GM23338 (cell line): ENCODE data around the gene RAB12.

Experiments
- CREB1 ChIP-seq: fragments of 250-450 bp; sonication (Bioruptor Pico); IDR thresholded peaks from 2 replicates; pipeline ENCODE4 v1.5.0; 2020; ENCODE audit warnings: low read depth, mild to moderate bottlenecking, moderate library complexity
- EZH2 ChIP-seq: fragments of 200-600 bp; sonication (generic); IDR thresholded peaks from one replicate; pipeline ENCODE4 v1.8.0; 2017; ENCODE audit warnings: antibody characterized with exemption, mild to moderate bottlenecking, low read depth; ENCODE audit not compliant: unreplicated experiment
- EZH2phosphoT487 ChIP-seq: fragments of 200-600 bp; sonication (generic); IDR thresholded peaks from one replicate; pipeline ENCODE4 v1.8.1; 2018; ENCODE audit warnings: antibody characterized with exemption; ENCODE audit not compliant: unreplicated experiment
- JUNB ChIP-seq: IDR thresholded peaks from one replicate; pipeline ENCODE4 v1.6.1; 2016; ENCODE audit warnings: antibody characterized with exemption; ENCODE audit not compliant: unreplicated experiment
- NANOG ChIP-seq: IDR thresholded peaks from 2 replicates; pipeline ENCODE4 v1.6.1; 2016; ENCODE audit warnings: antibody characterized with exemption, borderline replicate concordance
- POLR2AphosphoS5 ChIP-seq: IDR thresholded peaks from 2 replicates; pipeline ENCODE4 v1.6.1; 2016; ENCODE audit warnings: antibody characterized with exemption, low read depth
- REST ChIP-seq: IDR thresholded peaks from one replicate; pipeline ENCODE4 v1.6.1; 2018; ENCODE audit warnings: antibody characterized with exemption; ENCODE audit not compliant: unreplicated experiment
- STAT1 ChIP-seq: IDR thresholded peaks from one replicate; pipeline ENCODE4 v1.6.1; 2016; ENCODE audit warnings: antibody characterized with exemption; ENCODE audit not compliant: unreplicated experiment
- ZNF114 ChIP-seq: fragments of 250-450 bp; sonication (Bioruptor Pico); IDR thresholded peaks from 2 replicates; pipeline ENCODE4 v1.5.0; 2020; ENCODE audit warnings: mild to moderate bottlenecking, moderate library complexity
- TF ChIP-seq, protein P1 (sequence below), 2 experiments: fragments of 200-600 bp in 1 of 2; sonication (generic) in 1 of 2; conservative IDR thresholded peaks; 2 replicates each; pipeline versions ENCODE4 v1.5.1 to v1.6.1; 2016 to 2017; ENCODE audit warnings: antibody characterized with exemption in 2 of 2, low read depth in 2 of 2, mild to moderate bottlenecking in 2 of 2, moderate library complexity in 1 of 2
- TF ChIP-seq, protein P2 (sequence below): IDR thresholded peaks from 2 replicates; pipeline ENCODE4 v1.6.1; 2016; ENCODE audit warnings: antibody characterized with exemption
- TF ChIP-seq, protein P3 (sequence below): fragments of 250-450 bp; sonication (Bioruptor Pico); IDR thresholded peaks from 2 replicates; pipeline ENCODE4 v1.5.0; 2020; ENCODE audit warnings: mild to moderate bottlenecking, moderate library complexity

DNA sequence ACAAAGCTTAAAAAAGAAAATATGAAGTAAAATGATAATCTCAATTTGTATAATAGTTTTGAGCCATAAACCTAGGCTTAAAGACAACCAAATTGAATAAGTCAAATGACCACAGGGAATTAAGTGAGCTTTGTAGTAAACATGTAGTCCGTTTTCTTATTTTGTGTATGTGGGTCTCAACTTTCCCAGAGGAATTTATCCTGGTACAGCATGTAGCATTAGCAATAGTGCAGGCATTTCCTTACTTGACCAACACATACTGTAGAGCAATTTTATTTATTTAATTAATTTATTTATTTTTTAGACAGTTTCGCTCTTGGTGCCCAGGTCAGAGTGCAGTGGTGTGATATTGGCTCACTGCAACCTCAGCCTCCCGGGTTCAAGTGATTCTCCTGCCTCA, 58.6 kb downstream of the RAB12 start:
- TF ChIP-seq, protein P1, sequence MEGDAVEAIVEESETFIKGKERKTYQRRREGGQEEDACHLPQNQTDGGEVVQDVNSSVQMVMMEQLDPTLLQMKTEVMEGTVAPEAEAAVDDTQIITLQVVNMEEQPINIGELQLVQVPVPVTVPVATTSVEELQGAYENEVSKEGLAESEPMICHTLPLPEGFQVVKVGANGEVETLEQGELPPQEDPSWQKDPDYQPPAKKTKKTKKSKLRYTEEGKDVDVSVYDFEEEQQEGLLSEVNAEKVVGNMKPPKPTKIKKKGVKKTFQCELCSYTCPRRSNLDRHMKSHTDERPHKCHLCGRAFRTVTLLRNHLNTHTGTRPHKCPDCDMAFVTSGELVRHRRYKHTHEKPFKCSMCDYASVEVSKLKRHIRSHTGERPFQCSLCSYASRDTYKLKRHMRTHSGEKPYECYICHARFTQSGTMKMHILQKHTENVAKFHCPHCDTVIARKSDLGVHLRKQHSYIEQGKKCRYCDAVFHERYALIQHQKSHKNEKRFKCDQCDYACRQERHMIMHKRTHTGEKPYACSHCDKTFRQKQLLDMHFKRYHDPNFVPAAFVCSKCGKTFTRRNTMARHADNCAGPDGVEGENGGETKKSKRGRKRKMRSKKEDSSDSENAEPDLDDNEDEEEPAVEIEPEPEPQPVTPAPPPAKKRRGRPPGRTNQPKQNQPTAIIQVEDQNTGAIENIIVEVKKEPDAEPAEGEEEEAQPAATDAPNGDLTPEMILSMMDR (conservative IDR thresholded peaks at IDR 0.05; ENCODE audit: low read depth in 2 of 2) = no peak
- TF ChIP-seq, protein P2, sequence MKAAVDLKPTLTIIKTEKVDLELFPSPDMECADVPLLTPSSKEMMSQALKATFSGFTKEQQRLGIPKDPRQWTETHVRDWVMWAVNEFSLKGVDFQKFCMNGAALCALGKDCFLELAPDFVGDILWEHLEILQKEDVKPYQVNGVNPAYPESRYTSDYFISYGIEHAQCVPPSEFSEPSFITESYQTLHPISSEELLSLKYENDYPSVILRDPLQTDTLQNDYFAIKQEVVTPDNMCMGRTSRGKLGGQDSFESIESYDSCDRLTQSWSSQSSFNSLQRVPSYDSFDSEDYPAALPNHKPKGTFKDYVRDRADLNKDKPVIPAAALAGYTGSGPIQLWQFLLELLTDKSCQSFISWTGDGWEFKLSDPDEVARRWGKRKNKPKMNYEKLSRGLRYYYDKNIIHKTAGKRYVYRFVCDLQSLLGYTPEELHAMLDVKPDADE = no peak
- TF ChIP-seq POLR2AphosphoS5 (no peak), EZH2 (no peak), NANOG (no peak), EZH2phosphoT487 (no peak), CREB1 (no peak), REST (no peak), ZNF114 (CRISPR knock-in tag) (no peak), STAT1 (no peak), JUNB (no peak)
- TF ChIP-seq, protein P3, sequence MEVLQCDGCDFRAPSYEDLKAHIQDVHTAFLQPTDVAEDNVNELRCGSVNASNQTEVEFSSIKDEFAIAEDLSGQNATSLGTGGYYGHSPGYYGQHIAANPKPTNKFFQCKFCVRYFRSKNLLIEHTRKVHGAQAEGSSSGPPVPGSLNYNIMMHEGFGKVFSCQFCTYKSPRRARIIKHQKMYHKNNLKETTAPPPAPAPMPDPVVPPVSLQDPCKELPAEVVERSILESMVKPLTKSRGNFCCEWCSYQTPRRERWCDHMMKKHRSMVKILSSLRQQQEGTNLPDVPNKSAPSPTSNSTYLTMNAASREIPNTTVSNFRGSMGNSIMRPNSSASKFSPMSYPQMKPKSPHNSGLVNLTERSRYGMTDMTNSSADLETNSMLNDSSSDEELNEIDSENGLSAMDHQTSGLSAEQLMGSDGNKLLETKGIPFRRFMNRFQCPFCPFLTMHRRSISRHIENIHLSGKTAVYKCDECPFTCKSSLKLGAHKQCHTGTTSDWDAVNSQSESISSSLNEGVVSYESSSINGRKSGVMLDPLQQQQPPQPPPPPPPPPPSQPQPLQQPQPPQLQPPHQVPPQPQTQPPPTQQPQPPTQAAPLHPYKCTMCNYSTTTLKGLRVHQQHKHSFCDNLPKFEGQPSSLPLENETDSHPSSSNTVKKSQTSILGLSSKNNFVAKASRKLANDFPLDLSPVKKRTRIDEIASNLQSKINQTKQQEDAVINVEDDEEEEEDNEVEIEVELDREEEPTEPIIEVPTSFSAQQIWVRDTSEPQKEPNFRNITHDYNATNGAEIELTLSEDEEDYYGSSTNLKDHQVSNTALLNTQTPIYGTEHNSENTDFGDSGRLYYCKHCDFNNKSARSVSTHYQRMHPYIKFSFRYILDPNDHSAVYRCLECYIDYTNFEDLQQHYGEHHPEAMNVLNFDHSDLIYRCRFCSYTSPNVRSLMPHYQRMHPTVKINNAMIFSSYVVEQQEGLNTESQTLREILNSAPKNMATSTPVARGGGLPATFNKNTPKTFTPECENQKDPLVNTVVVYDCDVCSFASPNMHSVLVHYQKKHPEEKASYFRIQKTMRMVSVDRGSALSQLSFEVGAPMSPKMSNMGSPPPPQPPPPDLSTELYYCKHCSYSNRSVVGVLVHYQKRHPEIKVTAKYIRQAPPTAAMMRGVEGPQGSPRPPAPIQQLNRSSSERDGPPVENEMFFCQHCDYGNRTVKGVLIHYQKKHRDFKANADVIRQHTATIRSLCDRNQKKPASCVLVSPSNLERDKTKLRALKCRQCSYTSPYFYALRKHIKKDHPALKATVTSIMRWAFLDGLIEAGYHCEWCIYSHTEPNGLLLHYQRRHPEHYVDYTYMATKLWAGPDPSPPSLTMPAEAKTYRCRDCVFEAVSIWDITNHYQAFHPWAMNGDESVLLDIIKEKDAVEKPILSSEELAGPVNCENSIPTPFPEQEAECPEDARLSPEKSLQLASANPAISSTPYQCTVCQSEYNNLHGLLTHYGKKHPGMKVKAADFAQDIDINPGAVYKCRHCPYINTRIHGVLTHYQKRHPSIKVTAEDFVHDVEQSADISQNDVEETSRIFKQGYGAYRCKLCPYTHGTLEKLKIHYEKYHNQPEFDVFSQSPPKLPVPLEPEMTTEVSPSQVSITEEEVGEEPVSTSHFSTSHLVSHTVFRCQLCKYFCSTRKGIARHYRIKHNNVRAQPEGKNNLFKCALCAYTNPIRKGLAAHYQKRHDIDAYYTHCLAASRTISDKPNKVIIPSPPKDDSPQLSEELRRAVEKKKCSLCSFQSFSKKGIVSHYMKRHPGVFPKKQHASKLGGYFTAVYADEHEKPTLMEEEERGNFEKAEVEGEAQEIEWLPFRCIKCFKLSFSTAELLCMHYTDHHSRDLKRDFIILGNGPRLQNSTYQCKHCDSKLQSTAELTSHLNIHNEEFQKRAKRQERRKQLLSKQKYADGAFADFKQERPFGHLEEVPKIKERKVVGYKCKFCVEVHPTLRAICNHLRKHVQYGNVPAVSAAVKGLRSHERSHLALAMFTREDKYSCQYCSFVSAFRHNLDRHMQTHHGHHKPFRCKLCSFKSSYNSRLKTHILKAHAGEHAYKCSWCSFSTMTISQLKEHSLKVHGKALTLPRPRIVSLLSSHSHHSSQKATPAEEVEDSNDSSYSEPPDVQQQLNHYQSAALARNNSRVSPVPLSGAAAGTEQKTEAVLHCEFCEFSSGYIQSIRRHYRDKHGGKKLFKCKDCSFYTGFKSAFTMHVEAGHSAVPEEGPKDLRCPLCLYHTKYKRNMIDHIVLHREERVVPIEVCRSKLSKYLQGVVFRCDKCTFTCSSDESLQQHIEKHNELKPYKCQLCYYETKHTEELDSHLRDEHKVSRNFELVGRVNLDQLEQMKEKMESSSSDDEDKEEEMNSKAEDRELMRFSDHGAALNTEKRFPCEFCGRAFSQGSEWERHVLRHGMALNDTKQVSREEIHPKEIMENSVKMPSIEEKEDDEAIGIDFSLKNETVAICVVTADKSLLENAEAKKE = no peak
